K562 (cell line): ENCODE results near the gene ANKRD13D. TPM values are rescaled to one million over a fixed set of nuclear protein-coding genes. Genes with fewer than 3 reads are reported as not detected.
A peak's percentile ranks its signal among the peaks of the same experiment; 100 is the strongest.

Experiments used
- ARID3A ChIP-seq: IDR thresholded peaks from 2 replicates; pipeline ENCODE4 v1.6.1; 2012; ENCODE audit warnings: low read depth, low read length, improper control_type of control experiment, borderline replicate concordance
- CBX8 ChIP-seq: fragments of 200-600 bp; sonication (generic); IDR thresholded peaks from 2 replicates; pipeline ENCODE4 v1.6.1; 2012; ENCODE audit warnings: borderline replicate concordance, mixed run types, low read depth, mild to moderate bottlenecking, moderate library complexity, mixed read lengths, low read length, control low read depth, inconsistent platforms; ENCODE audit not compliant: poor library complexity, severe bottlenecking; ENCODE audit errors: extremely low read depth
- GMEB1 ChIP-seq: fragments of 250-450 bp; sonication (Bioruptor Pico); IDR thresholded peaks from 2 replicates; pipeline ENCODE4 v1.4.0; 2020; ENCODE audit warnings: mild to moderate bottlenecking
- HDAC8 ChIP-seq: fragments of 450-650 bp; IDR thresholded peaks from 2 replicates; pipeline ENCODE4 v1.6.1; 2016; ENCODE audit warnings: mild to moderate bottlenecking, missing genetic modification characterization, moderate library complexity, missing compliant biosample characterization
- KLF10 ChIP-seq: fragments of 250-450 bp; sonication (Bioruptor Pico); IDR thresholded peaks from 2 replicates; pipeline ENCODE4 v1.6.1; 2021; ENCODE audit warnings: matching md5 sums
- MITF ChIP-seq: IDR thresholded peaks from 2 replicates; pipeline ENCODE4 v1.6.1; 2014; ENCODE audit warnings: antibody characterized with exemption
- NFIC ChIP-seq: fragments of 450-650 bp; IDR thresholded peaks from 2 replicates; pipeline ENCODE4 v1.6.1; 2017; ENCODE audit warnings: mild to moderate bottlenecking, inconsistent platforms
- POLR2H ChIP-seq: IDR thresholded peaks from 2 replicates; pipeline ENCODE4 v1.6.1; 2016; ENCODE audit warnings: missing genetic modification characterization, low read depth, mild to moderate bottlenecking, control low read depth, missing compliant biosample characterization, moderate library complexity
- PREB ChIP-seq: sonication (generic); formaldehyde crosslinking; IDR thresholded peaks from 2 replicates; pipeline ENCODE4 v1.8.1; 2023; ENCODE audit warnings: mild to moderate bottlenecking, missing genetic modification reagents
- SIN3A ChIP-seq, 2 experiments: fragments of 150-350 bp in 1 of 2; IDR thresholded peaks; 2 replicates each; pipeline ENCODE4 v1.6.1; 2011 to 2016; ENCODE audit warnings: borderline replicate concordance in 2 of 2, low read depth in 2 of 2, low read length in 2 of 2, mild to moderate bottlenecking in 2 of 2, moderate library complexity in 2 of 2; ENCODE audit not compliant: control insufficient read depth in 1 of 2
- TAF15 ChIP-seq: fragments of 200-400 bp; formaldehyde crosslinking; IDR thresholded peaks from 2 replicates; pipeline ENCODE4 v1.6.1; 2017; ENCODE audit warnings: mild to moderate bottlenecking, low read depth, low read length, moderate library complexity
- UBTF ChIP-seq, 2 experiments: IDR thresholded peaks; 2 replicates each; pipeline ENCODE4 v1.6.1; 2012; ENCODE audit warnings: improper control_type of control experiment in 2 of 2, low read depth in 2 of 2, low read length in 2 of 2, borderline replicate concordance in 1 of 2
- ZNF146 ChIP-seq: IDR thresholded peaks from one replicate; pipeline ENCODE4 v1.6.1; 2018; ENCODE audit warnings: missing compliant biosample characterization; ENCODE audit not compliant: unreplicated experiment
- ZNF668 ChIP-seq: fragments of 250-450 bp; sonication (Bioruptor Pico); IDR thresholded peaks from 2 replicates; pipeline ENCODE4 v1.8.0; 2022; ENCODE audit warnings: mild to moderate bottlenecking, inconsistent platforms
- polyA plus RNA-seq, 8 experiments: library from polyadenylated mRNA; depleted of rRNA in 4 of 8; stranded (reverse) in 5 of 8; unstranded in 3 of 8; fragments of >200 nt; fragmentation: Nextera tagmentation in 2 of 8; fragmentation: Illumina TruSeq in 1 of 8; extraction: Ambion mirVana in 2 of 8; extraction: Trizol in 1 of 8; gene quantifications; 2 replicates each; pipeline versions ENCODE4 v1.2.1 to v1.2.3, GENCODE V29; 2011 to 2014; ENCODE audit warnings: inconsistent platforms in 1 of 8, missing spikeins in 1 of 8
- total RNA-seq, 7 experiments: library from RNA; depleted of rRNA in 6 of 7; stranded (reverse); fragments of >200 nt in 6 of 7; fragmentation: Illumina TruSeq in 2 of 7; extraction: Trizol in 2 of 7; gene quantifications; 2 replicates each; pipeline versions ENCODE4 v1.2.1 to v1.2.3, GENCODE V29; 2011 to 2021; ENCODE audit warnings: low replicate concordance in 1 of 7
- TF ChIP-seq, protein P1 (sequence below): sonication (generic); formaldehyde crosslinking; IDR thresholded peaks from 2 replicates; pipeline ENCODE4 v1.8.0; 2022; ENCODE audit warnings: mild to moderate bottlenecking, missing genetic modification reagents

The ANKRD13D gene
- total and polyA plus RNA-seq, 9 of the 15 experiments (the other 6 are each of a cell fraction or from before 2014, with no cell fraction given): 0.94 to 40.9 (median 22.4) TPM

- no peak for TF ChIP-seq ZNF668 (CRISPR knock-in tag)
- TF ChIP-seq CBX8: no peak
- TF ChIP-seq GMEB1 (CRISPR knock-in tag): peak; percentile 45; the same call in 1 of the 2 replicates
- TF ChIP-seq PREB (CRISPR knock-in tag): no peak
- no peak for TF ChIP-seq TAF15
- no peak for TF ChIP-seq HDAC8 (tag)
- TF ChIP-seq POLR2H (tag): no peak
- TF ChIP-seq, protein P1, sequence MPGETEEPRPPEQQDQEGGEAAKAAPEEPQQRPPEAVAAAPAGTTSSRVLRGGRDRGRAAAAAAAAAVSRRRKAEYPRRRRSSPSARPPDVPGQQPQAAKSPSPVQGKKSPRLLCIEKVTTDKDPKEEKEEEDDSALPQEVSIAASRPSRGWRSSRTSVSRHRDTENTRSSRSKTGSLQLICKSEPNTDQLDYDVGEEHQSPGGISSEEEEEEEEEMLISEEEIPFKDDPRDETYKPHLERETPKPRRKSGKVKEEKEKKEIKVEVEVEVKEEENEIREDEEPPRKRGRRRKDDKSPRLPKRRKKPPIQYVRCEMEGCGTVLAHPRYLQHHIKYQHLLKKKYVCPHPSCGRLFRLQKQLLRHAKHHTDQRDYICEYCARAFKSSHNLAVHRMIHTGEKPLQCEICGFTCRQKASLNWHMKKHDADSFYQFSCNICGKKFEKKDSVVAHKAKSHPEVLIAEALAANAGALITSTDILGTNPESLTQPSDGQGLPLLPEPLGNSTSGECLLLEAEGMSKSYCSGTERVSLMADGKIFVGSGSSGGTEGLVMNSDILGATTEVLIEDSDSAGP (CRISPR knock-in tag): no peak
- no peak for TF ChIP-seq NFIC
- no peak for TF ChIP-seq ARID3A
- TF ChIP-seq SIN3A (IDR thresholded peaks at IDR 0.05; ENCODE audit: borderline replicate concordance in 2 of 2, control insufficient read depth in 1 of 2, low read depth in 2 of 2, low read length in 2 of 2): peak in 1 of 2 experiments; percentile 12; a peak in 1 of 4 replicates
- TF ChIP-seq ZNF146: no peak
- no peak for TF ChIP-seq KLF10 (CRISPR knock-in tag)
- no peak for TF ChIP-seq MITF
- TF ChIP-seq UBTF (IDR thresholded peaks at IDR 0.05; ENCODE audit: borderline replicate concordance in 1 of 2, low read depth in 2 of 2, low read length in 2 of 2): 0 out of 4 replicates have a peak, but pooled peaks of 1 of the 2 experiments have one; percentile 61
These were observed 23.3 kb upstream of the ANKRD13D start (continued) for GRCh38 chr11:67265633-67266448.
